ENCODE results near the gene GFOD1.

DNA sequence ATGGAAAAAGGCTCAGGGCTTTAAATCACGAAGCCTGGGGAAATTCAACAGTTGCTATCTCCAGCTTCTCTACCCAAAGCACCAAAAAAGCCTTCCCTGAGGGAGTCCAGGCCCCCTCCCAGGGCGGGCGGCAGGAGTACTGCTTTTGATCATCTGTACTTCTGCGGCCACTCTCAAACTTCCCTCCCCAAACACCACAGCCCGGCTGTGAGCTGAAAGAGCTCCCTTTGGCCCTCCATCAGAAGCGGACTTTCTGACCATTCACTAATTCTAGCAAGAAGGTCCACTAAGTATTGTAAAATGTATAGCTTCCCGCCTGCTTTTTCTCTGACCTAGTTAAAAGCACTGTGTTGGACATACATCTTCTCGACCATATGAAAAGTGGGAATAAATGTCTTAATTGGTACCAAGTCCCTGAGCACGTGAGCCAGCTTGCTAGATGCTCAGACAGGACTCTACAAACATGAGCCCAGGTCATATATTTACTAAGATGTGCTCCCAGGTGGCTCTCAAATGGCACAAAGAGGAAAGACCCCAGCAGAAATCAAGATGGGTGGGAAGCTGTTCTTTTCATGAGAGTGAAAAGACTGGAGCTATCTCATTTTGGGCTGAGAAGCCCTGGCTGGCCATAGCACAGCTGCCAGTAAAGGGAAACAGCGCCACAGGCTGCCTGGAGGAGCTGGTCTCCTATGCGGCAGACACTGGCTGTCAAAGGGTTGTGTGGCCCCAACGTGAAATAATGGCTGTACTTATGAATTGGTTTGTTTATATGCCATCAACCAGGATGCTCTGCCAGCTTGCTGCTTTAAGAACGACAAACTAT, 58.6 kb downstream of the GFOD1 start:
- no peak for TF ChIP-seq BRCA1 (IDR thresholded peaks at IDR 0.05; ENCODE audit: low read depth, low read length)
- TF ChIP-seq, protein P1, sequence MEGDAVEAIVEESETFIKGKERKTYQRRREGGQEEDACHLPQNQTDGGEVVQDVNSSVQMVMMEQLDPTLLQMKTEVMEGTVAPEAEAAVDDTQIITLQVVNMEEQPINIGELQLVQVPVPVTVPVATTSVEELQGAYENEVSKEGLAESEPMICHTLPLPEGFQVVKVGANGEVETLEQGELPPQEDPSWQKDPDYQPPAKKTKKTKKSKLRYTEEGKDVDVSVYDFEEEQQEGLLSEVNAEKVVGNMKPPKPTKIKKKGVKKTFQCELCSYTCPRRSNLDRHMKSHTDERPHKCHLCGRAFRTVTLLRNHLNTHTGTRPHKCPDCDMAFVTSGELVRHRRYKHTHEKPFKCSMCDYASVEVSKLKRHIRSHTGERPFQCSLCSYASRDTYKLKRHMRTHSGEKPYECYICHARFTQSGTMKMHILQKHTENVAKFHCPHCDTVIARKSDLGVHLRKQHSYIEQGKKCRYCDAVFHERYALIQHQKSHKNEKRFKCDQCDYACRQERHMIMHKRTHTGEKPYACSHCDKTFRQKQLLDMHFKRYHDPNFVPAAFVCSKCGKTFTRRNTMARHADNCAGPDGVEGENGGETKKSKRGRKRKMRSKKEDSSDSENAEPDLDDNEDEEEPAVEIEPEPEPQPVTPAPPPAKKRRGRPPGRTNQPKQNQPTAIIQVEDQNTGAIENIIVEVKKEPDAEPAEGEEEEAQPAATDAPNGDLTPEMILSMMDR (IDR thresholded peaks at IDR 0.05 in 2 of 3, conservative IDR thresholded peaks at IDR 0.05 in 1 of 3; ENCODE audit: control insufficient read depth in 2 of 3, extremely low read depth in 1 of 3, insufficient read depth in 1 of 3, low read depth in 3 of 3, low read length in 3 of 3), result peak; percentile 50 to 59 (median 57)
- no peak for TF ChIP-seq SP1 (IDR thresholded peaks at IDR 0.05; ENCODE audit: low read depth, low read length)

All from GM12878 (cell line).